Aorta (tissue), 5 donors: ENCODE data around the gene TM7SF2. TPM values are rescaled to one million over a fixed set of nuclear protein-coding genes. Genes with fewer than 3 reads are reported as not detected.

Experiments
- ATAC-seq: fragments of 200-7000 bp; cut with Tn5 transposase; one replicate; pipeline ENCODE4 v1.9.1; 2022; ENCODE audit warnings: moderate library complexity; ENCODE audit not compliant: low FRiP score
- DNase-seq, 2 donors: peaks; one replicate each; pipeline ENCODE4 v3.0.0-alpha.2; 2020
- H3K27ac ChIP-seq, 2 donors: one replicate each; pipeline ENCODE4 v1.5.1; 2013; ENCODE audit warnings: low read length in 2 of 2, mild to moderate bottlenecking in 2 of 2, moderate library complexity in 2 of 2, control low read depth in 1 of 2, inconsistent platforms in 1 of 2, low read depth in 1 of 2
- H3K27me3 ChIP-seq, 2 donors: one replicate each; pipeline ENCODE4 v1.6.1; 2013; ENCODE audit warnings: control low read depth in 1 of 2, low read length in 1 of 2, mild to moderate bottlenecking in 1 of 2, moderate library complexity in 1 of 2; ENCODE audit not compliant: insufficient read depth in 2 of 2, control insufficient read depth in 1 of 2
- H3K36me3 ChIP-seq, 2 donors: one replicate each; pipeline ENCODE4 v1.6.1; 2013; ENCODE audit warnings: control low read depth in 1 of 2, low read length in 1 of 2, mild to moderate bottlenecking in 1 of 2; ENCODE audit not compliant: insufficient read depth in 2 of 2, control insufficient read depth in 1 of 2
- H3K4me1 ChIP-seq, 2 donors: one replicate each; pipeline ENCODE4 v1.6.1; 2013; ENCODE audit warnings: low read length in 2 of 2, control low read depth in 1 of 2, mild to moderate bottlenecking in 1 of 2, moderate library complexity in 1 of 2; ENCODE audit not compliant: insufficient read depth in 2 of 2, control insufficient read depth in 1 of 2
- H3K4me3 ChIP-seq, 2 donors: one replicate each; pipeline ENCODE4 v1.5.1; 2013; ENCODE audit warnings: low read length in 2 of 2, control low read depth in 1 of 2, mild to moderate bottlenecking in 1 of 2
- H3K9me3 ChIP-seq: one replicate; pipeline ENCODE4 v1.6.1; 2013; ENCODE audit warnings: mild to moderate bottlenecking, low read length; ENCODE audit not compliant: control insufficient read depth
- WGBS, 2 donors: extraction: QIAGEN DNeasy Blood & Tissue Kit; methylation state at CpG; one replicate each; pipeline ENCODE4 v1.1.7; 2013; 5-methylcytosine and 5-hydroxymethylcytosine counted together
- intact Hi-C, 2 donors: fragments of 100-400 bp; cut with DNase I; formaldehyde crosslinking; loops; one replicate each; pipeline versions ENCODE4 v1.14.2 to v1.15.0; 2022
- polyA plus RNA-seq, 2 donors: library from polyadenylated mRNA; stranded (reverse); fragments of 200-250 nt; gene quantifications; one replicate each; pipeline ENCODE4 v1.2.3, GENCODE V29; 2013
- total RNA-seq, 2 donors: library from RNA; stranded (reverse); fragmentation: NEBNext Ultra II Directional; extraction: Animal tissue kit (Norgen Biotek cat#: 25700); gene quantifications; one replicate each; pipeline ENCODE4 v1.2.1, GENCODE V29; 2021
- donor health status: healthy with polysubstance abuse.
- donor health status: Bipolar disorder and iron deficiency.
- donor health status: DM: no; HTN: no; CAD: no.
- donor health status: DM: no; HTN: no; CAD: no.
- donor health status: DM: yes; HTN: yes; CAD: no.

Gene TM7SF2
- total and polyA plus RNA-seq, 4 donors = 4.0 to 11.8 (median 6.2) TPM

DNA sequence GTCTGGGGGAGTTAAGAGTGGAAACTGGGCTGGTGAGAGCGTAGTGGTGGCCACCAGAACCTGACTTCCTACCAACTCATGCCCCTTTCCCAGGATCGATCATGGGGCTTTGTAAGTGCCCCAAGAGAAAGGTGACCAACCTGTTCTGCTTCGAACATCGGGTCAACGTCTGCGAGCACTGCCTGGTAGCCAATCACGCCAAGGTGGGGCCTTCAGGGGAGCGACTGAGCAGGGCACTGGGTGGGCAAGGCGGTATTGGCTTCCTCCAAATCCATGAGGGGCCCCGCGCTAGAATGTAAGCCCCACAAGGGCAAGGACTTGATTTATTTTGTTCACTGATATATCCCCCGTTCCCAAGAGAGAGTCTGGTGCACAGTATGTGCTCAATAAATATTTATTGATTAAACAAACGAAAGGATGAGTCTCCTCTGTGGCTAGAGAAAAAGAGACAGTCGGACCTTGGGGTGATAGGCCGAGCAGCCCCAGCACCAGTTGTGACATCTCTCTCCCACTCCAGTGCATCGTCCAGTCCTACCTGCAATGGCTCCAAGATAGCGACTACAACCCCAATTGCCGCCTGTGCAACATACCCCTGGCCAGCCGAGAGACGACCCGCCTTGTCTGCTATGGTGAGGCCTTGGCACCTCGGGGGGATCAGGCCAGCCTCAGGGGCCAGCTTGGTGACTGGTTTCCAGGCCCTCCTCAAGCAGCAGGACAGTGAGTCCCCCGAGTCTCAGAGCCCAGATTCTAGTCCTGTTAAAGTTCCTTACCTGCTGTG is 26.9 kb upstream of the TM7SF2 start:
- Histone ChIP-seq H3K27me3 (no peaks in the 10 kb centered on the region), H3K9me3 (no peaks in the 10 kb centered on the region), H3K27ac (peak overlapping the region in 1 of 2 donors; percentile 9), H3K36me3 (no peaks in the 10 kb centered on the region), H3K4me3 (peak overlapping the region; percentile 79 to 83), H3K4me1 (no peaks in the 10 kb centered on the region)
- WGBS, 2 donors = 37 to 41% methylated on average over 23 of the region's 23 CpGs
- ATAC-seq (no peak), DNase-seq (no peak)
- intact Hi-C loops = loop anchor here (5.0 to 10.0 kb wide), 2 partner anchors 38 to 60 kb away; partner anchors contain the start of genes FAU (in 1 of the 2), MRPL49 (in 1 of the 2) and SNX15 (in 1 of the 2)

DNA sequence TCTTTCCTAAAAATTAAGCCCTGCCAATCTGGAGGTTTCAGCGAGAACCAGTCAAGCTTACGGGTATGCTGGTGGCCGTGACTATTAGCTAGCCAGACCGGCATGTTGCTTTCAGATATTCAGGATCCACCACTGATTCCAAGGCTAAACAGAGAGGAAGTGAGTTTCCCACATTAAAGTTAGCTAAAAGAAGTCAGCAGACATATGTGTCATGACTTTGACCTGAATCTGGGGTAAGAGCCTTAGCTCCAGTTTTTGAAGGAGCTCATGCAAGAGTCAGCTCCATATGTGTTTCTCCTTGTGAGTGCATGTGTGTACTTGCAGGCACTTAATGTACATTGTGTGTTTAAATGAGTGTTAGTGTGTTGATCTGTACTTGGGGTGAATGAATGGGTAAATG is 26.2 kb upstream of the TM7SF2 start:
- no peak overlapping the region for H3K27ac ChIP-seq
- 84 to 86% methylated on average over 4 of the region's 4 CpGs for WGBS, 2 donors

DNA sequence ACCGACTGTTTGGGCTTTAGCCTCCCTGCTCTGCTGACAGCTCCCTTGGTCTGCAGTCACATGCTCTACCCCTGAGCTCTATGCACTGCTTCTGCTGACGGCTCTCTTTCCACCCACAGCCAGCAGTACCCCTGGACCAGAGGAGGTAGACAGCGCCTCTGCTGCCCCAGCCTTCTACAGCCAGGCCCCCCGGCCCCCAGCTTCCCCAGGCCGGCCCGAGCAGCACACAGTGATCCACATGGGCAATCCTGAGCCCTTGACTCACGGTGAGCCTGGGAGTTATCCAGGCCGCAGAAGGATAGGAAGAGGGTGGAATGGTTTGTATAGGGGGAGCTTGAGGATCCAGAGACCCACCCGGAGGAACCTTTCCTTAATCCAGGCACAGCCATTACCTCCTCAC is 24.9 kb upstream of the TM7SF2 start:
- no peak for DNase-seq
- WGBS, 2 donors = 88 to 94% methylated on average over 9 of the region's 9 CpGs
- Histone ChIP-seq H3K36me3 (no peaks in the 10 kb centered on the region), H3K4me3 (no peak overlapping the region), H3K4me1 (no peaks in the 10 kb centered on the region), H3K9me3 (no peaks in the 10 kb centered on the region), H3K27me3 (no peaks in the 10 kb centered on the region), H3K27ac (no peak overlapping the region)
- intact Hi-C loops = loop anchor here in 1 of 2 donors (10.0 kb wide), 1 partner anchor 62 kb away; the partner anchor contains the start of gene SNX15
- no peak for ATAC-seq

More for the DNA sequence above, 26.2 kb upstream of the TM7SF2 start:
- no peak for ATAC-seq
- Histone ChIP-seq H3K36me3 (no peaks in the 10 kb centered on the region), H3K4me3 (no peak overlapping the region), H3K4me1 (no peaks in the 10 kb centered on the region), H3K27me3 (no peaks in the 10 kb centered on the region), H3K9me3 (no peaks in the 10 kb centered on the region)
- no peak for DNase-seq
- intact Hi-C loops = loop anchor here in 1 of 2 donors (10.0 kb wide), 1 partner anchor 61 kb away; the partner anchor contains the start of gene SNX15

DNA sequence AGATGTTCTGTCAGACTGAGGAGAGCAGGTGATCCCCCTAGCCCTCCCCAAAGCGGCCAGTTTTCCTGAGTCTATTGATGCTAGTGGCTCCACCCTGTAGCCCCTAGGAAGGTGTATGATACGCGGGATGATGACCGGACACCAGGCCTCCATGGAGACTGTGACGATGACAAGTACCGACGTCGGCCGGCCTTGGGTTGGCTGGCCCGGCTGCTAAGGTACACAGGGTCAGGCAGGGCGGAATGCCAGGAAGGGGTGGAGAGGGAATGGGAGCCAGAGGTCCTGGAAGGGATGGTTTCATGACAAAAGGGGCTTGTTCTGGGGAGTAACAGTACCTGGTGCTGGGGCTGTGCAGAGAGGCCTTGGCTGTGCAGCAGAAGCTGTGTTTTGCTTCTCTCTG is 24.5 kb upstream of the TM7SF2 start:
- H3K27me3 ChIP-seq = no peaks in the 10 kb centered on the region
- no peaks in the 10 kb centered on the region for H3K36me3 ChIP-seq
- no peaks in the 10 kb centered on the region for H3K9me3 ChIP-seq
- H3K27ac ChIP-seq = no peak overlapping the region
- ATAC-seq (no peak), DNase-seq (no peak)
- 86 to 89% methylated on average over 11 of the region's 11 CpGs for WGBS, 2 donors
- no peak overlapping the region for H3K4me3 ChIP-seq
- intact Hi-C loops = loop anchor here in 1 of 2 donors (10.0 kb wide), 1 partner anchor 62 kb away; the partner anchor contains the start of gene SNX15
- H3K4me1 ChIP-seq = no peaks in the 10 kb centered on the region

DNA sequence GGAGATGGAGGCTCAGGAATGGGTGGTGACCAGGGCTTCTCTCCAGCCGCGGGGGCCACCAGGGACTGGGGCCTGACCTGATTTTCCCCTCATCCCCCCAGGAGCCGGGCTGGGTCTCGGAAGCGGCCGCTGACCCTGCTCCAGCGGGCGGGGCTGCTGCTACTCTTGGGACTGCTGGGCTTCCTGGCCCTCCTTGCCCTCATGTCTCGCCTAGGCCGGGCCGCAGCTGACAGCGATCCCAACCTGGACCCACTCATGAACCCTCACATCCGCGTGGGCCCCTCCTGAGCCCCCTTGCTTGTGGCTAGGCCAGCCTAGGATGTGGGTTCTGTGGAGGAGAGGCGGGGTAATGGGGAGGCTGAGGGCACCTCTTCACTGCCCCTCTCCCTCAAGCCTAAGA is 23.8 kb upstream of the TM7SF2 start:
- intact Hi-C loops = loop anchor here in 1 of 2 donors (10.0 kb wide), 1 partner anchor 63 kb away; the partner anchor contains the start of gene SNX15
- H3K4me1 ChIP-seq = no peaks in the 10 kb centered on the region
- no peak for DNase-seq
- no peaks in the 10 kb centered on the region for H3K27me3 ChIP-seq
- no peak overlapping the region for H3K27ac ChIP-seq
- no peak for ATAC-seq
- WGBS, 2 donors = 90 to 93% methylated on average over 15 of the region's 15 CpGs
- no peaks in the 10 kb centered on the region for H3K36me3 ChIP-seq
- no peaks in the 10 kb centered on the region for H3K9me3 ChIP-seq
- no peak overlapping the region for H3K4me3 ChIP-seq

- ATAC-seq = no peak
- Histone ChIP-seq H3K27ac (no peak overlapping the region), H3K27me3 (no peaks in the 10 kb centered on the region), H3K4me3 (no peak overlapping the region), H3K36me3 (no peaks in the 10 kb centered on the region), H3K9me3 (no peaks in the 10 kb centered on the region), H3K4me1 (no peaks in the 10 kb centered on the region)
- intact Hi-C loops = loop anchor here in 1 of 2 donors (10.0 kb wide), 1 partner anchor 65 kb away; the partner anchor contains the start of gene SNX15
- DNase-seq = no peak
- WGBS, 2 donors = 89 to 91% methylated on average over 4 of the region's 4 CpGs
Measured at GRCh38 chr11:65089621-65090020, 22.1 kb upstream of the TM7SF2 start.

- intact Hi-C loops = no loop called here
- Histone ChIP-seq H3K27me3 (no peaks in the 10 kb centered on the region), H3K4me3 (no peak overlapping the region), H3K9me3 (no peaks in the 10 kb centered on the region), H3K4me1 (no peaks in the 10 kb centered on the region), H3K36me3 (no peaks in the 10 kb centered on the region), H3K27ac (no peak overlapping the region)
- ATAC-seq (no peak), DNase-seq (no peak)
- WGBS, 2 donors = 89 to 95% methylated on average over 4 of the region's 4 CpGs
Measured at GRCh38 chr11:65090628-65091027, 21.0 kb upstream of the TM7SF2 start.

- DNase-seq (no peak), ATAC-seq (no peak)
- H3K9me3 ChIP-seq = no peaks in the 10 kb centered on the region
- H3K4me3 ChIP-seq = no peak overlapping the region
- no peaks in the 10 kb centered on the region for H3K4me1 ChIP-seq
- WGBS, 2 donors = 71 to 74% methylated on average over 22 of the region's 22 CpGs
- intact Hi-C loops = loop anchor here in 1 of 2 donors (5.0 kb wide), 1 partner anchor 53 kb away; the partner anchor contains the start of gene SAC3D1
- no peaks in the 10 kb centered on the region for H3K27me3 ChIP-seq
- no peak overlapping the region for H3K27ac ChIP-seq
- H3K36me3 ChIP-seq = no peaks in the 10 kb centered on the region
Measured at GRCh38 chr11:65095427-65095826, 16.2 kb upstream of the TM7SF2 start.
